GM06990 (cell line): ENCODE measurements around the gene RFTN1.

Source experiments
- DNase-seq: peaks from one replicate; pipeline ENCODE4 v3.0.0-alpha.2; 2011; ENCODE audit not compliant: insufficient read length; ENCODE audit errors: extremely low read depth
- H3K27me3 ChIP-seq: replicated peaks from 2 replicates; pipeline ENCODE4 v1.6.0; 2011; ENCODE audit warnings: low read length; ENCODE audit not compliant: control insufficient read depth, insufficient read depth
- H3K36me3 ChIP-seq: 2 replicates; pipeline ENCODE4 v1.5.1; 2011; ENCODE audit warnings: low read length; ENCODE audit not compliant: control insufficient read depth, insufficient read depth
- H3K4me3 ChIP-seq: replicated peaks from 2 replicates; pipeline ENCODE4 v1.5.1; 2011; ENCODE audit warnings: low read depth, mild to moderate bottlenecking, control low read depth, low read length
- TF ChIP-seq, protein P1 (sequence below): IDR thresholded peaks from 2 replicates; pipeline ENCODE4 v1.5.1; 2011; ENCODE audit warnings: low read length, control low read depth, mild to moderate bottlenecking, inconsistent platforms; ENCODE audit not compliant: insufficient read depth, poor library complexity, severe bottlenecking

RFTN1 gene

DNA sequence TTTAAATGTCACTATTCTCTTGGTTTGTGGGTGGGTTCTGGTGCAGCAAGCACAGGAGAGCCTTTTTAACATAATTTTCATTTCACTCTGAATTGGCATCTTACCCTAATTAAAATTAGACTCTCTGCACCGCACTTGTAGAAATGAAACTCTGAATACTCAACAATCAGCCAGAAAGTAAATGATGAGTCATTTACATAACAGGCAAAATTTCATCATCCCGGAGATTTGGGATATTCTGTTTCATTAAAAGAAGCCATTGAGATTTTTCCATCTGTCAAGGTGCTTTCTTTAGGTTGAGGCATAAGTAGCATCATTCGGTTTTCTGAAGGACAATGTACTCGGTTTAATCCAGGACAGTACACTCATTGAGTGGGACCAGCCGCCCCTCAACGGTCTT, 111.0 kb downstream of the RFTN1 start:
- no peak for DNase-seq
- Histone ChIP-seq H3K4me3 (no peak overlapping the region), H3K27me3 (no peaks in the 10 kb centered on the region), H3K36me3 (peaks cover 17% of the 10 kb centered on the region)
- TF ChIP-seq, protein P1, sequence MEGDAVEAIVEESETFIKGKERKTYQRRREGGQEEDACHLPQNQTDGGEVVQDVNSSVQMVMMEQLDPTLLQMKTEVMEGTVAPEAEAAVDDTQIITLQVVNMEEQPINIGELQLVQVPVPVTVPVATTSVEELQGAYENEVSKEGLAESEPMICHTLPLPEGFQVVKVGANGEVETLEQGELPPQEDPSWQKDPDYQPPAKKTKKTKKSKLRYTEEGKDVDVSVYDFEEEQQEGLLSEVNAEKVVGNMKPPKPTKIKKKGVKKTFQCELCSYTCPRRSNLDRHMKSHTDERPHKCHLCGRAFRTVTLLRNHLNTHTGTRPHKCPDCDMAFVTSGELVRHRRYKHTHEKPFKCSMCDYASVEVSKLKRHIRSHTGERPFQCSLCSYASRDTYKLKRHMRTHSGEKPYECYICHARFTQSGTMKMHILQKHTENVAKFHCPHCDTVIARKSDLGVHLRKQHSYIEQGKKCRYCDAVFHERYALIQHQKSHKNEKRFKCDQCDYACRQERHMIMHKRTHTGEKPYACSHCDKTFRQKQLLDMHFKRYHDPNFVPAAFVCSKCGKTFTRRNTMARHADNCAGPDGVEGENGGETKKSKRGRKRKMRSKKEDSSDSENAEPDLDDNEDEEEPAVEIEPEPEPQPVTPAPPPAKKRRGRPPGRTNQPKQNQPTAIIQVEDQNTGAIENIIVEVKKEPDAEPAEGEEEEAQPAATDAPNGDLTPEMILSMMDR = no peak

DNA sequence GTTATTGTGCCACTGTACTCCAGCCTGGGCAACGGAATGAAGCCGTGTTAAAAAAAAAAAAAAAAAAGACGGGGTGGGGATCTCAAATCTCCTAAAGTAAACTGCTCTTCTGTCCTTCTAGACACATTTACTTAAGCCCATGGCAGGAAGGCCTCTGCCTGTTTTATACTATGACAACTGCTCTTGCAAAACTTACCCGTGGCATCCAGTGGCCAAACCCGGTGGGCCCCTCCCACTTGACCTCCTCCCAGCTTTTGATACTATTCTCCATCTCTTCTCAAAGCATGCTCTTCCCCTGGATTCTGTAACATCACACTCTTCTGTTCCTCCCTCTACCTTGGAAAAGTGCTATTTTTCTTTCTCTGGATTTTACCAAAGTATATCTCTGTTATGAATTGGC, 112.2 kb downstream of the RFTN1 start:
- Histone ChIP-seq H3K27me3 (no peaks in the 10 kb centered on the region), H3K36me3 (peaks cover 17% of the 10 kb centered on the region), H3K4me3 (no peak overlapping the region)
- DNase-seq = no peak
- TF ChIP-seq, protein P1 = no peak

DNA sequence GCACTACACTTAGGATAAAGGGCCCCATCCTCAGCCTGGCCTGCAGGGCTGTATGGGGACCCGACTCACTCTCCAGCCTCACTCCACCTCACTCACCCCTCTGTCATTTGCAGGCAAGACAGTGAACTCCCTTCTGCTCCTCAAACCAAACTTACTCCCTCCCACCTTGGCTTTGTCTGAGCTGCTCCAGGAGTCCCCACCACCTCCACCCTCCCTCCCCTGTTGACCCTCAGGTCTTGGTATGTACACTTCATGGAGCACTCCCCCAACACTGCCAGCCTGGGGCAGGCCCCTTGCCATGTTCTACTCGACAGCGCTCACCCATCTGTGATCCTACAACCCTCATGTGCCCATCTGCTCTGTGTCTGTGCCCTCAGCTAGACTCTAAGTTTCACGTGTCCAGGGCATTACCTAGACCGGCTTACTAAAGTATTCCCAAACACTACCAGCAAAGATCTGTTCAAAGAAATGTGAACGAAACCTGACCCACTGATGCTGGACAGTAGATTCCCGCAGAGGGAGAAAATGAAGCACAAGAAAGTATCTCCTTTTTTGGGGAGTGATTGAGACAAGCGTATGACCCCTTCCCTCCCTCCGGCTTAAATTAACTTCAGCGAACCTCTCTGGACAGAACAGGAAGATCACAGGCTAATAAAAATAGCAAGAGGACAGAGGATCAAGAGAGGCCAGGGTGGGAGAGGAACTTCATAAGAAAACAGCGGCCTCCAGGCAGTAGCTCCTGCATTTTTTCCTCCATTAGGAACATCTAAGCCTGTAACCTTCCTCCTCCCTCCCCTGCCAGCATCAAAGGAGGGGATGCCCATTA, 113.2 kb downstream of the RFTN1 start:
- no peaks in the 10 kb centered on the region for H3K27me3 ChIP-seq
- H3K36me3 ChIP-seq = peaks cover 17% of the 10 kb centered on the region
- H3K4me3 ChIP-seq = no peak overlapping the region
- no peak for DNase-seq
- TF ChIP-seq, protein P1 = no peak

DNA sequence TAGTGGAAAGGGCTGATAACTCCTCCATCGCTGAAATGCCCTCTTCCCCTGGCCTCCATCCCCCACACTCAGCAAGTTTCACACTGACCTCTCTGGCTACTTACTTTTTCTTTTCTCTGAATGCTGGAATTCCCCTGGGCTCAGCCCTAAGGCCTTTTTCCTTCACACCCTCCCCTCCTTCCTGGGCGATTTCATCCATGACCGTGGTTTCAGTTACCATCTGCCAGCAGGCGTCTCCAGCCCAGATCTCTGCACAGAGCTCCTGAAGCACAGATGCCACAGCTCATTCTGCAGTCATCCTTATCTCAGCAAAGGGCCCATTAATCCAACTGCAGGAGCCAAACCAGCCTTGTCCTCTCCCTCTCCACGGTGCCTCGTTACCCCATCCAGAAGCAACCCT, 114.0 kb downstream of the RFTN1 start:
- H3K36me3 ChIP-seq = peaks cover 16% of the 10 kb centered on the region
- TF ChIP-seq, protein P1 = peak; percentile 11
- no peaks in the 10 kb centered on the region for H3K27me3 ChIP-seq
- no peak overlapping the region for H3K4me3 ChIP-seq
- DNase-seq = no peak

DNA sequence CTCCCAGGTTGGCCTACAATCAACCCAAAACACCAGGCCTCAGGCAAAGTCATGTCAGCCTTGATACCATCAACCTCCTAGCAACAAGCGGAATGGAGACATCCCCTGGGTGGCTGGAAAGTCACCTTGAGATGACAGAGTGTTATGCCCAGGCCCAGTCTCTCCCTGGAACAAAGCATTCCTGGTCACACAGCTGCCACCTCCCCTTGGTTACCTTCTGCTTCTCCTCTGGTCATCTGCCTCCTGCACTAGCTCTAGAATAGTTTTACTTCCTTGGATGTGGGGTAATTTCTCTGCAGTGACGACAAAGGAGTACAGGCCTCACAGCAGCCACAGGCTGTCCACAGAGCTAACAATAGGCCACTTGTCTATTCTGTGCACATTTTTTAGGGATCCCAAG, 114.9 kb downstream of the RFTN1 start:
- H3K27me3 ChIP-seq = no peaks in the 10 kb centered on the region
- TF ChIP-seq, protein P1 = no peak
- DNase-seq = no peak
- H3K4me3 ChIP-seq = no peak overlapping the region
- H3K36me3 ChIP-seq = peaks cover 15% of the 10 kb centered on the region
